H9 (cell line): Measurements from ENCODE around the gene MARF1. TPM values are rescaled to one million over a fixed set of nuclear protein-coding genes. Genes with fewer than 3 reads are reported as not detected.

ENCODE experiments used
- DNase-seq: peaks from one replicate; pipeline ENCODE4 v3.0.0-alpha.2; 2017
- H2AFZ ChIP-seq: one replicate; pipeline ENCODE4 v1.6.1; 2013; ENCODE audit warnings: mild to moderate bottlenecking, low read length, control low read depth, moderate library complexity
- H2AK5ac ChIP-seq: 2 replicates; pipeline ENCODE4 v1.6.1; 2013; ENCODE audit warnings: low read length, control low read depth, mixed read lengths; ENCODE audit not compliant: insufficient read length
- H2BK120ac ChIP-seq: one replicate; pipeline ENCODE4 v1.6.1; 2013; ENCODE audit warnings: low read depth, mild to moderate bottlenecking, low read length, control low read depth, inconsistent platforms; ENCODE audit not compliant: poor library complexity, severe bottlenecking
- H2BK12ac ChIP-seq: 2 replicates; pipeline ENCODE4 v1.6.1; 2013; ENCODE audit warnings: low read length, control low read depth, mixed read lengths, low read depth; ENCODE audit not compliant: insufficient read length
- H2BK15ac ChIP-seq: 2 replicates; pipeline ENCODE4 v1.6.1; 2013; ENCODE audit warnings: low read depth, low read length, control low read depth
- H2BK20ac ChIP-seq: one replicate; pipeline ENCODE4 v1.6.1; 2013; ENCODE audit warnings: low read depth, mild to moderate bottlenecking, low read length, control low read depth, inconsistent platforms; ENCODE audit not compliant: poor library complexity, severe bottlenecking
- H2BK5ac ChIP-seq: 2 replicates; pipeline ENCODE4 v1.6.1; 2013; ENCODE audit warnings: low read length, control low read depth, mixed read lengths; ENCODE audit not compliant: insufficient read length
- H3K14ac ChIP-seq: 2 replicates; pipeline ENCODE4 v1.6.1; 2013; ENCODE audit warnings: low read length, control low read depth; ENCODE audit not compliant: insufficient read depth
- H3K18ac ChIP-seq: 2 replicates; pipeline ENCODE4 v1.6.1; 2013; ENCODE audit warnings: low read depth, mild to moderate bottlenecking, mixed read lengths, low read length, control low read depth; ENCODE audit not compliant: insufficient read length
- H3K23ac ChIP-seq: 2 replicates; pipeline ENCODE4 v1.6.1; 2013; ENCODE audit warnings: low read length, control low read depth, mixed read lengths, low read depth; ENCODE audit not compliant: insufficient read length
- H3K23me2 ChIP-seq: 2 replicates; pipeline ENCODE4 v1.6.1; 2013; ENCODE audit warnings: low read depth, mild to moderate bottlenecking, mixed read lengths, low read length, control low read depth; ENCODE audit not compliant: insufficient read length, poor library complexity, severe bottlenecking
- H3K27ac ChIP-seq: 2 replicates; pipeline ENCODE4 v1.5.1; 2013; ENCODE audit warnings: low read length, control low read depth, mixed read lengths, low read depth; ENCODE audit not compliant: insufficient read length
- H3K27me3 ChIP-seq: 2 replicates; pipeline ENCODE4 v1.6.1; 2013; ENCODE audit warnings: low read length, control low read depth, inconsistent platforms; ENCODE audit not compliant: insufficient read depth
- H3K4ac ChIP-seq: 2 replicates; pipeline ENCODE4 v1.6.1; 2013; ENCODE audit warnings: low read depth, mild to moderate bottlenecking, control low read depth, inconsistent platforms, low read length, moderate library complexity
- H3K4me1 ChIP-seq: 2 replicates; pipeline ENCODE4 v1.6.1; 2013; ENCODE audit warnings: low read length, control low read depth, inconsistent platforms; ENCODE audit not compliant: insufficient read depth
- H3K4me2 ChIP-seq: 2 replicates; pipeline ENCODE4 v1.6.1; 2013; ENCODE audit warnings: low read length, control low read depth, mixed read lengths; ENCODE audit not compliant: insufficient read length, insufficient read depth
- H3K56ac ChIP-seq: 2 replicates; pipeline ENCODE4 v1.6.1; 2013; ENCODE audit warnings: low read depth, mild to moderate bottlenecking, mixed read lengths, low read length, control low read depth; ENCODE audit not compliant: insufficient read length
- H3K79me1 ChIP-seq: 2 replicates; pipeline ENCODE4 v1.6.1; 2013; ENCODE audit warnings: low read depth, mild to moderate bottlenecking, moderate library complexity, low read length, control low read depth, inconsistent platforms; ENCODE audit not compliant: insufficient read depth, poor library complexity, severe bottlenecking
- H3K79me2 ChIP-seq: 2 replicates; pipeline ENCODE4 v1.6.1; 2013; ENCODE audit warnings: low read length, control low read depth, inconsistent platforms; ENCODE audit not compliant: insufficient read depth
- H3K9ac ChIP-seq: 2 replicates; pipeline ENCODE4 v1.6.1; 2013; ENCODE audit warnings: low read length, control low read depth, mixed read lengths; ENCODE audit not compliant: insufficient read length; ENCODE audit errors: extremely low read depth
- H3K9me3 ChIP-seq: one replicate; pipeline ENCODE4 v1.6.1; 2013; ENCODE audit warnings: low read depth, low read length, inconsistent platforms; ENCODE audit not compliant: control insufficient read depth
- H3T11ph ChIP-seq: one replicate; pipeline ENCODE4 v1.6.1; 2013; ENCODE audit warnings: mild to moderate bottlenecking, low read length, control low read depth, inconsistent platforms
- H4K20me1 ChIP-seq: one replicate; pipeline ENCODE4 v1.6.1; 2013; ENCODE audit not compliant: control insufficient read depth, insufficient read length, insufficient read depth
- H4K5ac ChIP-seq: 2 replicates; pipeline ENCODE4 v1.6.1; 2013; ENCODE audit warnings: low read depth, mild to moderate bottlenecking, mixed read lengths, low read length, control low read depth; ENCODE audit not compliant: insufficient read length
- H4K8ac ChIP-seq: replicated peaks from 2 replicates; pipeline ENCODE4 v1.6.1; 2013; ENCODE audit warnings: low read length, control low read depth, mixed read lengths, low read depth; ENCODE audit not compliant: insufficient read length
- H4K91ac ChIP-seq: 2 replicates; pipeline ENCODE4 v1.6.1; 2013; ENCODE audit warnings: low read depth, mild to moderate bottlenecking, moderate library complexity, mixed read lengths, low read length, control low read depth; ENCODE audit not compliant: insufficient read length
- H3K27ac Mint-ChIP-seq, 3 experiments: 2 replicates in 2 of 3; 3 replicates in 1 of 3; pipeline ENCODE4 v1.8.0; 2020 to 2021; ENCODE audit warnings: mixed read lengths in 3 of 3, mild to moderate bottlenecking in 1 of 3, moderate library complexity in 1 of 3
- H3K27me3 Mint-ChIP-seq: 2 replicates; pipeline ENCODE4 v1.8.0; 2021; ENCODE audit warnings: low read depth, mild to moderate bottlenecking, moderate library complexity, mixed read lengths
- H3K36me3 Mint-ChIP-seq, 3 experiments: 2 replicates in 2 of 3; 3 replicates in 1 of 3; pipeline ENCODE4 v1.8.0; 2020 to 2021; ENCODE audit warnings: low read depth in 3 of 3, mixed read lengths in 3 of 3; ENCODE audit not compliant: insufficient read depth in 1 of 3
- H3K4me1 Mint-ChIP-seq, 2 experiments: 2 replicates each; pipeline ENCODE4 v1.8.0; 2020; ENCODE audit warnings: mixed read lengths in 2 of 2
- H3K4me3 Mint-ChIP-seq, 2 experiments: 2 replicates in 1 of 2; 3 replicates in 1 of 2; pipeline ENCODE4 v1.8.0; 2020 to 2021; ENCODE audit warnings: mild to moderate bottlenecking in 2 of 2, mixed read lengths in 2 of 2, moderate library complexity in 1 of 2
- H3K9me3 Mint-ChIP-seq, 2 experiments: 2 replicates in 1 of 2; 3 replicates in 1 of 2; pipeline ENCODE4 v1.8.0; 2020; ENCODE audit warnings: mild to moderate bottlenecking in 2 of 2, mixed read lengths in 2 of 2, moderate library complexity in 1 of 2
- WGBS: extraction: QIAGEN DNeasy Blood & Tissue Kit; methylation state at CpG from one replicate; pipeline ENCODE4 v1.1.7; 2013; ENCODE audit warnings: missing lambda C conversion rate, low lambda C conversion rate, mixed read lengths; ENCODE audit not compliant: insufficient read length; ENCODE audit errors: extremely low coverage; 5-methylcytosine and 5-hydroxymethylcytosine counted together
- total RNA-seq: library from RNA; stranded (reverse); gene quantifications from 2 replicates; pipeline ENCODE4 v1.2.1, GENCODE V29; 2021
- TF ChIP-seq, protein P1 (sequence below): fragments of 200-600 bp; sonication (generic); conservative IDR thresholded peaks from 3 replicates; pipeline ENCODE4 v1.8.0; 2021; ENCODE audit warnings: antibody characterized with exemption, mild to moderate bottlenecking

The MARF1 gene
- total RNA-seq, 1 experiment from 2014 or later, result 23.3 TPM

GRCh38 chr16:15598648-15599190 lies 44.2 kb downstream of the MARF1 start:
- Histone ChIP-seq H4K5ac (no peak overlapping the region), H3K79me2 (no peaks in the 10 kb centered on the region), H3K14ac (no peak overlapping the region), H3K9ac (no peak overlapping the region), H3K9me3 (no peaks in the 10 kb centered on the region), H3K27me3 (no peaks in the 10 kb centered on the region), H3K4me1 (no peaks in the 10 kb centered on the region), H2BK120ac (no peak overlapping the region), H3K23ac (no peak overlapping the region), H2BK5ac (no peak overlapping the region), H2AFZ (no peak overlapping the region), H2AK5ac (no peak overlapping the region), H3K4ac (no peak overlapping the region), H2BK12ac (no peak overlapping the region), H4K91ac (no peak overlapping the region), H3K18ac (no peak overlapping the region), H2BK20ac (no peak overlapping the region), H4K20me1 (no peaks in the 10 kb centered on the region), H2BK15ac (no peak overlapping the region), H3K79me1 (no peaks in the 10 kb centered on the region), H3K23me2 (no peaks in the 10 kb centered on the region), H3T11ph (no peak overlapping the region), H4K8ac (no peak overlapping the region), H3K4me2 (no peak overlapping the region), H3K56ac (no peak overlapping the region), H3K27ac (no peak overlapping the region)
- peak overlapping the region in 1 of 3 experiments; percentile 60; a peak in 2 of 7 replicates for H3K27ac Mint-ChIP-seq
- peaks cover 22 to 75% (median 52%) of the 10 kb centered on the region in 3 experiments for H3K36me3 Mint-ChIP-seq
- WGBS, result no CpG with 5 or more reads among the region's 17 CpGs
- DNase-seq, result no peak
- peaks cover 9 to 10% of the 10 kb centered on the region in 2 experiments for H3K4me1 Mint-ChIP-seq
- TF ChIP-seq, protein P1, sequence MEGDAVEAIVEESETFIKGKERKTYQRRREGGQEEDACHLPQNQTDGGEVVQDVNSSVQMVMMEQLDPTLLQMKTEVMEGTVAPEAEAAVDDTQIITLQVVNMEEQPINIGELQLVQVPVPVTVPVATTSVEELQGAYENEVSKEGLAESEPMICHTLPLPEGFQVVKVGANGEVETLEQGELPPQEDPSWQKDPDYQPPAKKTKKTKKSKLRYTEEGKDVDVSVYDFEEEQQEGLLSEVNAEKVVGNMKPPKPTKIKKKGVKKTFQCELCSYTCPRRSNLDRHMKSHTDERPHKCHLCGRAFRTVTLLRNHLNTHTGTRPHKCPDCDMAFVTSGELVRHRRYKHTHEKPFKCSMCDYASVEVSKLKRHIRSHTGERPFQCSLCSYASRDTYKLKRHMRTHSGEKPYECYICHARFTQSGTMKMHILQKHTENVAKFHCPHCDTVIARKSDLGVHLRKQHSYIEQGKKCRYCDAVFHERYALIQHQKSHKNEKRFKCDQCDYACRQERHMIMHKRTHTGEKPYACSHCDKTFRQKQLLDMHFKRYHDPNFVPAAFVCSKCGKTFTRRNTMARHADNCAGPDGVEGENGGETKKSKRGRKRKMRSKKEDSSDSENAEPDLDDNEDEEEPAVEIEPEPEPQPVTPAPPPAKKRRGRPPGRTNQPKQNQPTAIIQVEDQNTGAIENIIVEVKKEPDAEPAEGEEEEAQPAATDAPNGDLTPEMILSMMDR, result no peak
- no peak overlapping the region for H3K4me3 Mint-ChIP-seq
- no peaks in the 10 kb centered on the region for H3K9me3 Mint-ChIP-seq
- no peaks in the 10 kb centered on the region; the same call in 1 of the 2 replicates for H3K27me3 Mint-ChIP-seq
